Stimulated activated CD8-positive, alpha-beta memory T cell treated with anti-CD3 and anti-CD28 coated beads, Interleukin-15, amount 100 ng/mL, for 1 hour (primary cell): ENCODE data around the gene ZNF695.

Experiments used
- DNase-seq: peaks from one replicate; pipeline ENCODE4 v3.0.0-alpha.2; 2020; ENCODE audit warnings: low read depth

The ZNF695 gene

DNA sequence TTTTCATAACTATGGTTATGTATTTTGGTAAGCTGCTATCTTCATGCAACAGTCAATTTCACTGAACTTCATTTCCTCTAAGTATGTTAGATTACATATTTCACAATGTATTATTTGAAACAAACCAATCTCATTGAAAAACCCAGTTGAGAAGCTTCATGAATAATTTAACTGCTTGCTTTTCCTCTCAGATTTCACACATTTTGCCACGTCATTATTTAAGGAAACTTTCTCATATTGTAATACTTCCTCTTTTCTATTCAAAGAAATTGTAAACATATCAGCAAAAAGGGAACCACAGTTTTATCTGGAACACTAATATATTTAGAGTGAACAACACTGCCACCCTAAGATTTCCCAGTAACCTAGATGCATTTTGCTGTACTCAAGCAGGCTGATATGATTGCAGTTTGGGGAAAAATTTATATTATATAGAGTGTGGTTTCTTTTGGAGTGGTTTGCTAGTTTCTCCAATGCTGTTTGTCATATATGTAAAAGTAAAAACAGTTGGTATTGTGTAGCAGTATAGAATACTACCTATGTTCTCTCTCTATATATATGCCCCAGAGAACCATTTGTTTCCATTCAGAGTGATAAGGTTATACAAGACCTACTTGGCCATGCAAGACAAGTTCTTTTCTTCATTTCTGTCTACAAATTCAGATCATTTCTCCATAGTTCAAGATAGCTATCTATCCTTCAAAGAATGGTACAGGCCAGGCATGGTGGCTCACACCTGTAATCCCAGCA lies 47.7 kb downstream of the ZNF695 start:
- DNase-seq = no peak

DNA sequence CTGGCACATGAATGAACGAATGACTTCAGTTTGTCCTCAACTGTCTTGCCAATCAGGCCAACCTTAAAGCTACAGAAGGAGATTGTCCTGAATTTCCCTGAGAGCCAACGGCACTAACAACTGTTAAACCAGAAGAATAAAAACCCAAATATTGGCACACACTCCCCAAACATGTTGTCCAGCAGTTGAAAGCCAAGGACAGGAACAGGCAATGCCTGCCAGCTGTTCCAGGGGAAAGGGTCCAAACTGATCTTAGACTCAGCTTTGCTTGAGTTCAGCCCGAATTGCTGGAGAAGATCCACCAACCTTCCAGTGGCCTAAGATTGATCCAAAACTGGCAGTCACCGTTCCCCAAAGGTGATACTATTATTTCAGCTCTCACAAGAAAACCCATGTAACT lies 53.7 kb downstream of the ZNF695 start:
- no peak for DNase-seq

DNA sequence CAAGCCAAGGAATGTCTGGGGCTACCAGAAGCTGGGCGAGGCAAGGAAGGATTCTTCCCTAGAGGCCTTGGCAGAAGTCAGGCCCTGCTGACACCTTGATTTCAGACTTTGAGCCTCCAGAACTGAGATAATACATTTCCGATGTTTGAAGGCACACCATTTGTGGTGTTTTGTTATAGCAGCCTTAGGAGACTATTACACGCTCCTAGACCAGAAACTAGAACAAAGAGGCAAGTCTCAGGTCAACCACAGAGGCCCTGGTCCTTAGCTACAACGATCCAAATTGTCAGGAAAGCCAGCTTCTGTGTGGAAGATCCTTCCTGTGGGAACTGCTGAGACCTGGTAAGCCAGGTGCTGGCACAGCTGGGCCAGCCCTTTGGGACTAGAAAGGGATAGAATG lies 56.4 kb downstream of the ZNF695 start:
- DNase-seq = no peak

DNA sequence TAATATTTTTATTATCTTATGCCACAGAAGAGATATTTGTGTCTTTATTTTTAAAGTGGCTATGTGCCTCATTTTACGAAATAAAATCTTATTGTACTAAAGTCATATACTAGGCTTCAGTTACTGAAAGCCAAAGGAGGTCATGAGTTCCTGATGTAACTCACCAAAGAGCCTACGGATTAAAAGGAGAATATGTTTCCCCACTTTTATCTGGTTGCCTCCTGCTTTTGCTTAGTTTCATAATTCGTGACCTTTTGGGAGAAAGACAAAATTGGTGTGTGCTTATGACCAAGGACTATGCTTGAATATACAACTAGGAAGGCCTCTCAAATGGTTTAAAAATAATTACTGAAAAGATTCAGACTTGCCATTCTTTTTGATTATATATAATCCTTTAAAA lies 57.9 kb downstream of the ZNF695 start:
- DNase-seq = no peak

DNA sequence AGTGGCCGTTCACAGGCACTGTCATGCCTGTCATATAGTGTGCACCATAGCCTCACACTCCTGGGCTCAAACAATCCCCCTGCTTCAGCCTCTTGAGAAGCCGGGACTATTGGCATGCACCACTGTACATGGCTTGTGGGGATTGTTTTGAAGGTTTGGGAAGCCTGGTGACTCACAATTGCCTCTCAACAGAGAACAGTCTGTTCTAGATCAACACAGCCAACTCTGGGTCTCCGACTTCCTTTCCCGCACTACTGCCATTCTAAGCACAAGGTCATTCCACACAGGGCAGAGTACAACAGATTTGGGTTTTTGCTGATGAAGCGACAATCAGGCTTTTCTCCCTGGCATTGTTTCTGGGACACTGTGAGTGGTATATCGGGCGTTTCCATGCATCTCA lies 60.6 kb downstream of the ZNF695 start:
- no peak for DNase-seq

DNA sequence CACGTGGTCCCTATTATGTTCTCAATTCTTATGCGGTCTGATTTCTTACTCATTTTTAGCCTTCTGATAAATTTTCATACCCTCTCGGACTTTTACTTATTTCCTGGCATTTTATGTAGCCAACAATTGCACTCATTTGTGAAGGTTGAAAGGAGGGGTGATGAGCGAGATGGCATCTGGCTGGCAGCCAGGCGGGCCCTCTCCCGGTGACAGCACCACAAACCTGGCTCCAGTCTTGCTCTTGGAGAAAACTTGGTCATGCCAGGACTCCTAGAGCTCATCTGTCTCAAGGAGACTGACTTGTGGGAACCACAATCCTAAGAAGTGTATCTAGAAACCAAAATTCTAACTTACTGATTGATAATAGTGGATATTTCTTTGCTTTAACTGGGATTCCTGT lies 61.5 kb downstream of the ZNF695 start:
- DNase-seq = no peak
